GM23338 (cell line): ENCODE data around the gene CLTRN. TPM values are rescaled to one million over a fixed set of nuclear protein-coding genes. Genes with fewer than 3 reads are reported as not detected.

Experiments
- ATAC-seq: fragments of 200-7000 bp; cut with Tn5 transposase; 3 replicates; pipeline ENCODE4 v1.9.1; 2020
- DNase-seq: peaks from one replicate; pipeline ENCODE4 v3.0.0-alpha.2; 2015; ENCODE audit warnings: low spot score
- H2AFZ ChIP-seq: fragments of 200-600 bp; sonication (generic); 2 replicates; pipeline ENCODE4 v1.8.0; 2016; ENCODE audit warnings: antibody characterized with exemption, mild to moderate bottlenecking, moderate library complexity
- H3F3A ChIP-seq: fragments of 200-600 bp; sonication (generic); replicated peaks from 2 replicates; pipeline ENCODE4 v1.8.0; 2017; ENCODE audit warnings: antibody characterized with exemption, mixed run types, low read depth
- H3K27ac ChIP-seq: fragments of 200-600 bp; sonication (generic); 2 replicates; pipeline ENCODE4 v1.6.1; 2016; ENCODE audit warnings: low read depth
- H3K27me3 ChIP-seq: fragments of 200-600 bp; sonication (generic); 2 replicates; pipeline ENCODE4 v1.8.0; 2016; ENCODE audit warnings: mild to moderate bottlenecking, mixed run types, moderate library complexity; ENCODE audit not compliant: insufficient read depth
- H3K36me3 ChIP-seq: fragments of 200-600 bp; sonication (generic); 2 replicates; pipeline ENCODE4 v1.8.0; 2016; ENCODE audit warnings: mild to moderate bottlenecking; ENCODE audit not compliant: insufficient read depth
- H3K4me1 ChIP-seq: fragments of 200-600 bp; sonication (generic); 2 replicates; pipeline ENCODE4 v1.8.0; 2016; ENCODE audit warnings: mild to moderate bottlenecking, moderate library complexity; ENCODE audit not compliant: insufficient read depth
- H3K4me2 ChIP-seq: fragments of 200-600 bp; sonication (generic); 2 replicates; pipeline ENCODE4 v1.7.1; 2017; ENCODE audit warnings: mixed run types
- H3K4me3 ChIP-seq: fragments of 200-600 bp; sonication (generic); 2 replicates; pipeline ENCODE4 v1.6.1; 2016; ENCODE audit warnings: mixed run types
- H3K79me2 ChIP-seq: fragments of 200-600 bp; sonication (generic); replicated peaks from 2 replicates; pipeline ENCODE4 v1.8.0; 2017; ENCODE audit warnings: mild to moderate bottlenecking; ENCODE audit not compliant: insufficient read depth
- H3K9me2 ChIP-seq: fragments of 200-600 bp; sonication (generic); 2 replicates; pipeline ENCODE4 v1.8.0; 2017; ENCODE audit not compliant: insufficient read depth
- H4K20me1 ChIP-seq: fragments of 200-600 bp; sonication (generic); replicated peaks from 2 replicates; pipeline ENCODE4 v1.8.0; 2017; ENCODE audit warnings: mild to moderate bottlenecking; ENCODE audit not compliant: insufficient read depth
- H3K27ac Mint-ChIP-seq: 2 replicates; pipeline ENCODE4 v1.8.0; 2020; ENCODE audit warnings: inconsistent platforms, mild to moderate bottlenecking, moderate library complexity, mixed read lengths
- H3K27me3 Mint-ChIP-seq: 3 replicates; pipeline ENCODE4 v1.8.0; 2022; ENCODE audit warnings: low read depth, mild to moderate bottlenecking, moderate library complexity, mixed read lengths, inconsistent platforms; ENCODE audit not compliant: insufficient read depth, poor library complexity
- H3K36me3 Mint-ChIP-seq: 3 replicates; pipeline ENCODE4 v1.8.0; 2021; ENCODE audit warnings: low read depth, mild to moderate bottlenecking, inconsistent platforms, moderate library complexity, mixed read lengths
- H3K4me1 Mint-ChIP-seq: 3 replicates; pipeline ENCODE4 v1.8.0; 2020; ENCODE audit warnings: mild to moderate bottlenecking, inconsistent platforms, mixed read lengths
- H3K4me3 Mint-ChIP-seq: 3 replicates; pipeline ENCODE4 v1.8.0; 2021; ENCODE audit warnings: moderate library complexity, mild to moderate bottlenecking, inconsistent platforms, mixed read lengths
- H3K9me3 Mint-ChIP-seq: 3 replicates; pipeline ENCODE4 v1.8.0; 2020; ENCODE audit warnings: moderate library complexity, mild to moderate bottlenecking, inconsistent platforms, mixed read lengths
- CREB1 ChIP-seq: fragments of 250-450 bp; sonication (Bioruptor Pico); IDR thresholded peaks from 2 replicates; pipeline ENCODE4 v1.5.0; 2020; ENCODE audit warnings: low read depth, mild to moderate bottlenecking, moderate library complexity
- EZH2 ChIP-seq: fragments of 200-600 bp; sonication (generic); IDR thresholded peaks from one replicate; pipeline ENCODE4 v1.8.0; 2017; ENCODE audit warnings: antibody characterized with exemption, mild to moderate bottlenecking, low read depth; ENCODE audit not compliant: unreplicated experiment
- EZH2phosphoT487 ChIP-seq: fragments of 200-600 bp; sonication (generic); IDR thresholded peaks from one replicate; pipeline ENCODE4 v1.8.1; 2018; ENCODE audit warnings: antibody characterized with exemption; ENCODE audit not compliant: unreplicated experiment
- JUNB ChIP-seq: IDR thresholded peaks from one replicate; pipeline ENCODE4 v1.6.1; 2016; ENCODE audit warnings: antibody characterized with exemption; ENCODE audit not compliant: unreplicated experiment
- NANOG ChIP-seq: IDR thresholded peaks from 2 replicates; pipeline ENCODE4 v1.6.1; 2016; ENCODE audit warnings: antibody characterized with exemption, borderline replicate concordance
- POLR2AphosphoS5 ChIP-seq: IDR thresholded peaks from 2 replicates; pipeline ENCODE4 v1.6.1; 2016; ENCODE audit warnings: antibody characterized with exemption, low read depth
- STAT1 ChIP-seq: IDR thresholded peaks from one replicate; pipeline ENCODE4 v1.6.1; 2016; ENCODE audit warnings: antibody characterized with exemption; ENCODE audit not compliant: unreplicated experiment
- ZNF114 ChIP-seq: fragments of 250-450 bp; sonication (Bioruptor Pico); IDR thresholded peaks from 2 replicates; pipeline ENCODE4 v1.5.0; 2020; ENCODE audit warnings: mild to moderate bottlenecking, moderate library complexity
- ZNF331 ChIP-seq: fragments of 250-450 bp; sonication (Bioruptor Pico); IDR thresholded peaks from 2 replicates; pipeline ENCODE4 v1.5.0; 2020; ENCODE audit warnings: low read depth, mild to moderate bottlenecking, moderate library complexity
- polyA plus RNA-seq: library from polyadenylated mRNA; unstranded; fragments of >200 nt; fragmentation: Nextera tagmentation; extraction: Ambion mirVana; gene quantifications from 2 replicates; pipeline ENCODE4 v1.2.1, GENCODE V29; 2016
- total RNA-seq: library from RNA; depleted of rRNA; stranded (reverse); fragments of >200 nt; shearing (Covaris generic); gene quantifications from 2 replicates; pipeline ENCODE4 v1.2.3, GENCODE V29; 2014
- TF ChIP-seq, protein P1 (sequence below), 2 experiments: fragments of 200-600 bp in 1 of 2; sonication (generic) in 1 of 2; conservative IDR thresholded peaks; 2 replicates each; pipeline versions ENCODE4 v1.5.1 to v1.6.1; 2016 to 2017; ENCODE audit warnings: antibody characterized with exemption in 2 of 2, low read depth in 2 of 2, mild to moderate bottlenecking in 2 of 2, moderate library complexity in 1 of 2
- TF ChIP-seq, protein P2 (sequence below): IDR thresholded peaks from one replicate; pipeline ENCODE4 v1.6.1; 2018; ENCODE audit warnings: antibody characterized with exemption; ENCODE audit not compliant: unreplicated experiment
- TF ChIP-seq, protein P3 (sequence below): IDR thresholded peaks from 2 replicates; pipeline ENCODE4 v1.6.1; 2016; ENCODE audit warnings: antibody characterized with exemption
- TF ChIP-seq, protein P4 (sequence below): fragments of 250-450 bp; sonication (Bioruptor Pico); IDR thresholded peaks from 2 replicates; pipeline ENCODE4 v1.5.0; 2020; ENCODE audit warnings: mild to moderate bottlenecking, moderate library complexity

The CLTRN gene
- total and polyA plus RNA-seq, 2 experiments from 2014 or later: 1.7 to 2.7 TPM

DNA sequence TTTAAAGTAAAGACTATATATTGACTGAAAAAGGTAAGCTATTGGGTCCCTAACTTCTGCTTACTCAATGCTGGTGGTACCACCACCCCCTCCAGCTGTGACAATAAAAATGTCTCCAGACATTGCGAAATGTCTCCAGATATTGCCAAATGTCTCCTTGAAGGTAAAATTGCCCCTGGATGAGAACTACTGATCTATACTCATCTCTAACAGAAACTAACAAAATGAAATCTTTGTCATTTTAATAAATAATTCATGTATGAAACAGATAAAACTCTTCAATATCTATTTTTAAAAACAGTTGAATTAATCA is 20.1 kb downstream of the CLTRN start:
- no peaks in the 10 kb centered on the region for H3K36me3 Mint-ChIP-seq
- DNase-seq: no peak
- TF ChIP-seq, protein P1, sequence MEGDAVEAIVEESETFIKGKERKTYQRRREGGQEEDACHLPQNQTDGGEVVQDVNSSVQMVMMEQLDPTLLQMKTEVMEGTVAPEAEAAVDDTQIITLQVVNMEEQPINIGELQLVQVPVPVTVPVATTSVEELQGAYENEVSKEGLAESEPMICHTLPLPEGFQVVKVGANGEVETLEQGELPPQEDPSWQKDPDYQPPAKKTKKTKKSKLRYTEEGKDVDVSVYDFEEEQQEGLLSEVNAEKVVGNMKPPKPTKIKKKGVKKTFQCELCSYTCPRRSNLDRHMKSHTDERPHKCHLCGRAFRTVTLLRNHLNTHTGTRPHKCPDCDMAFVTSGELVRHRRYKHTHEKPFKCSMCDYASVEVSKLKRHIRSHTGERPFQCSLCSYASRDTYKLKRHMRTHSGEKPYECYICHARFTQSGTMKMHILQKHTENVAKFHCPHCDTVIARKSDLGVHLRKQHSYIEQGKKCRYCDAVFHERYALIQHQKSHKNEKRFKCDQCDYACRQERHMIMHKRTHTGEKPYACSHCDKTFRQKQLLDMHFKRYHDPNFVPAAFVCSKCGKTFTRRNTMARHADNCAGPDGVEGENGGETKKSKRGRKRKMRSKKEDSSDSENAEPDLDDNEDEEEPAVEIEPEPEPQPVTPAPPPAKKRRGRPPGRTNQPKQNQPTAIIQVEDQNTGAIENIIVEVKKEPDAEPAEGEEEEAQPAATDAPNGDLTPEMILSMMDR (conservative IDR thresholded peaks at IDR 0.05; ENCODE audit: low read depth in 2 of 2): no peak
- TF ChIP-seq CREB1: no peak
- TF ChIP-seq ZNF331 (CRISPR knock-in tag): no peak
- TF ChIP-seq, protein P2, sequence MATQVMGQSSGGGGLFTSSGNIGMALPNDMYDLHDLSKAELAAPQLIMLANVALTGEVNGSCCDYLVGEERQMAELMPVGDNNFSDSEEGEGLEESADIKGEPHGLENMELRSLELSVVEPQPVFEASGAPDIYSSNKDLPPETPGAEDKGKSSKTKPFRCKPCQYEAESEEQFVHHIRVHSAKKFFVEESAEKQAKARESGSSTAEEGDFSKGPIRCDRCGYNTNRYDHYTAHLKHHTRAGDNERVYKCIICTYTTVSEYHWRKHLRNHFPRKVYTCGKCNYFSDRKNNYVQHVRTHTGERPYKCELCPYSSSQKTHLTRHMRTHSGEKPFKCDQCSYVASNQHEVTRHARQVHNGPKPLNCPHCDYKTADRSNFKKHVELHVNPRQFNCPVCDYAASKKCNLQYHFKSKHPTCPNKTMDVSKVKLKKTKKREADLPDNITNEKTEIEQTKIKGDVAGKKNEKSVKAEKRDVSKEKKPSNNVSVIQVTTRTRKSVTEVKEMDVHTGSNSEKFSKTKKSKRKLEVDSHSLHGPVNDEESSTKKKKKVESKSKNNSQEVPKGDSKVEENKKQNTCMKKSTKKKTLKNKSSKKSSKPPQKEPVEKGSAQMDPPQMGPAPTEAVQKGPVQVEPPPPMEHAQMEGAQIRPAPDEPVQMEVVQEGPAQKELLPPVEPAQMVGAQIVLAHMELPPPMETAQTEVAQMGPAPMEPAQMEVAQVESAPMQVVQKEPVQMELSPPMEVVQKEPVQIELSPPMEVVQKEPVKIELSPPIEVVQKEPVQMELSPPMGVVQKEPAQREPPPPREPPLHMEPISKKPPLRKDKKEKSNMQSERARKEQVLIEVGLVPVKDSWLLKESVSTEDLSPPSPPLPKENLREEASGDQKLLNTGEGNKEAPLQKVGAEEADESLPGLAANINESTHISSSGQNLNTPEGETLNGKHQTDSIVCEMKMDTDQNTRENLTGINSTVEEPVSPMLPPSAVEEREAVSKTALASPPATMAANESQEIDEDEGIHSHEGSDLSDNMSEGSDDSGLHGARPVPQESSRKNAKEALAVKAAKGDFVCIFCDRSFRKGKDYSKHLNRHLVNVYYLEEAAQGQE: no peak
- TF ChIP-seq ZNF114 (CRISPR knock-in tag): no peak
- no peak for TF ChIP-seq EZH2
- TF ChIP-seq POLR2AphosphoS5: no peak
- TF ChIP-seq, protein P3, sequence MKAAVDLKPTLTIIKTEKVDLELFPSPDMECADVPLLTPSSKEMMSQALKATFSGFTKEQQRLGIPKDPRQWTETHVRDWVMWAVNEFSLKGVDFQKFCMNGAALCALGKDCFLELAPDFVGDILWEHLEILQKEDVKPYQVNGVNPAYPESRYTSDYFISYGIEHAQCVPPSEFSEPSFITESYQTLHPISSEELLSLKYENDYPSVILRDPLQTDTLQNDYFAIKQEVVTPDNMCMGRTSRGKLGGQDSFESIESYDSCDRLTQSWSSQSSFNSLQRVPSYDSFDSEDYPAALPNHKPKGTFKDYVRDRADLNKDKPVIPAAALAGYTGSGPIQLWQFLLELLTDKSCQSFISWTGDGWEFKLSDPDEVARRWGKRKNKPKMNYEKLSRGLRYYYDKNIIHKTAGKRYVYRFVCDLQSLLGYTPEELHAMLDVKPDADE: no peak
- no peak for TF ChIP-seq STAT1
- no peak for TF ChIP-seq JUNB
- no peak for TF ChIP-seq EZH2phosphoT487
- TF ChIP-seq, protein P4, sequence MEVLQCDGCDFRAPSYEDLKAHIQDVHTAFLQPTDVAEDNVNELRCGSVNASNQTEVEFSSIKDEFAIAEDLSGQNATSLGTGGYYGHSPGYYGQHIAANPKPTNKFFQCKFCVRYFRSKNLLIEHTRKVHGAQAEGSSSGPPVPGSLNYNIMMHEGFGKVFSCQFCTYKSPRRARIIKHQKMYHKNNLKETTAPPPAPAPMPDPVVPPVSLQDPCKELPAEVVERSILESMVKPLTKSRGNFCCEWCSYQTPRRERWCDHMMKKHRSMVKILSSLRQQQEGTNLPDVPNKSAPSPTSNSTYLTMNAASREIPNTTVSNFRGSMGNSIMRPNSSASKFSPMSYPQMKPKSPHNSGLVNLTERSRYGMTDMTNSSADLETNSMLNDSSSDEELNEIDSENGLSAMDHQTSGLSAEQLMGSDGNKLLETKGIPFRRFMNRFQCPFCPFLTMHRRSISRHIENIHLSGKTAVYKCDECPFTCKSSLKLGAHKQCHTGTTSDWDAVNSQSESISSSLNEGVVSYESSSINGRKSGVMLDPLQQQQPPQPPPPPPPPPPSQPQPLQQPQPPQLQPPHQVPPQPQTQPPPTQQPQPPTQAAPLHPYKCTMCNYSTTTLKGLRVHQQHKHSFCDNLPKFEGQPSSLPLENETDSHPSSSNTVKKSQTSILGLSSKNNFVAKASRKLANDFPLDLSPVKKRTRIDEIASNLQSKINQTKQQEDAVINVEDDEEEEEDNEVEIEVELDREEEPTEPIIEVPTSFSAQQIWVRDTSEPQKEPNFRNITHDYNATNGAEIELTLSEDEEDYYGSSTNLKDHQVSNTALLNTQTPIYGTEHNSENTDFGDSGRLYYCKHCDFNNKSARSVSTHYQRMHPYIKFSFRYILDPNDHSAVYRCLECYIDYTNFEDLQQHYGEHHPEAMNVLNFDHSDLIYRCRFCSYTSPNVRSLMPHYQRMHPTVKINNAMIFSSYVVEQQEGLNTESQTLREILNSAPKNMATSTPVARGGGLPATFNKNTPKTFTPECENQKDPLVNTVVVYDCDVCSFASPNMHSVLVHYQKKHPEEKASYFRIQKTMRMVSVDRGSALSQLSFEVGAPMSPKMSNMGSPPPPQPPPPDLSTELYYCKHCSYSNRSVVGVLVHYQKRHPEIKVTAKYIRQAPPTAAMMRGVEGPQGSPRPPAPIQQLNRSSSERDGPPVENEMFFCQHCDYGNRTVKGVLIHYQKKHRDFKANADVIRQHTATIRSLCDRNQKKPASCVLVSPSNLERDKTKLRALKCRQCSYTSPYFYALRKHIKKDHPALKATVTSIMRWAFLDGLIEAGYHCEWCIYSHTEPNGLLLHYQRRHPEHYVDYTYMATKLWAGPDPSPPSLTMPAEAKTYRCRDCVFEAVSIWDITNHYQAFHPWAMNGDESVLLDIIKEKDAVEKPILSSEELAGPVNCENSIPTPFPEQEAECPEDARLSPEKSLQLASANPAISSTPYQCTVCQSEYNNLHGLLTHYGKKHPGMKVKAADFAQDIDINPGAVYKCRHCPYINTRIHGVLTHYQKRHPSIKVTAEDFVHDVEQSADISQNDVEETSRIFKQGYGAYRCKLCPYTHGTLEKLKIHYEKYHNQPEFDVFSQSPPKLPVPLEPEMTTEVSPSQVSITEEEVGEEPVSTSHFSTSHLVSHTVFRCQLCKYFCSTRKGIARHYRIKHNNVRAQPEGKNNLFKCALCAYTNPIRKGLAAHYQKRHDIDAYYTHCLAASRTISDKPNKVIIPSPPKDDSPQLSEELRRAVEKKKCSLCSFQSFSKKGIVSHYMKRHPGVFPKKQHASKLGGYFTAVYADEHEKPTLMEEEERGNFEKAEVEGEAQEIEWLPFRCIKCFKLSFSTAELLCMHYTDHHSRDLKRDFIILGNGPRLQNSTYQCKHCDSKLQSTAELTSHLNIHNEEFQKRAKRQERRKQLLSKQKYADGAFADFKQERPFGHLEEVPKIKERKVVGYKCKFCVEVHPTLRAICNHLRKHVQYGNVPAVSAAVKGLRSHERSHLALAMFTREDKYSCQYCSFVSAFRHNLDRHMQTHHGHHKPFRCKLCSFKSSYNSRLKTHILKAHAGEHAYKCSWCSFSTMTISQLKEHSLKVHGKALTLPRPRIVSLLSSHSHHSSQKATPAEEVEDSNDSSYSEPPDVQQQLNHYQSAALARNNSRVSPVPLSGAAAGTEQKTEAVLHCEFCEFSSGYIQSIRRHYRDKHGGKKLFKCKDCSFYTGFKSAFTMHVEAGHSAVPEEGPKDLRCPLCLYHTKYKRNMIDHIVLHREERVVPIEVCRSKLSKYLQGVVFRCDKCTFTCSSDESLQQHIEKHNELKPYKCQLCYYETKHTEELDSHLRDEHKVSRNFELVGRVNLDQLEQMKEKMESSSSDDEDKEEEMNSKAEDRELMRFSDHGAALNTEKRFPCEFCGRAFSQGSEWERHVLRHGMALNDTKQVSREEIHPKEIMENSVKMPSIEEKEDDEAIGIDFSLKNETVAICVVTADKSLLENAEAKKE (CRISPR knock-in tag): no peak
- TF ChIP-seq NANOG: no peak
- Histone ChIP-seq H3K4me1 (no peaks in the 10 kb centered on the region), H3K79me2 (no peaks in the 10 kb centered on the region), H2AFZ (no peak overlapping the region), H3K27ac (no peak overlapping the region), H3K9me2 (no peaks in the 10 kb centered on the region), H3K4me3 (no peak overlapping the region), H3F3A (no peaks in the 10 kb centered on the region), H3K36me3 (no peaks in the 10 kb centered on the region), H3K27me3 (no peaks in the 10 kb centered on the region), H4K20me1 (no peaks in the 10 kb centered on the region), H3K4me2 (no peak overlapping the region)
- ATAC-seq: no peak
- H3K27ac Mint-ChIP-seq: no peak overlapping the region
- H3K4me3 Mint-ChIP-seq: no peak overlapping the region
- H3K4me1 Mint-ChIP-seq: peaks cover 8% of the 10 kb centered on the region; the same call in 1 of the 3 replicates
- H3K9me3 Mint-ChIP-seq: no peaks in the 10 kb centered on the region
- peaks cover 2% of the 10 kb centered on the region for H3K27me3 Mint-ChIP-seq
